Skeletal muscle satellite cell (primary cell): ENCODE data around the gene IL3RA. TPM values are rescaled to one million over a fixed set of nuclear protein-coding genes. Genes with fewer than 3 reads are reported as not detected.
"Not testable (repeated sequence)": the region's sequence is repeated elsewhere in the genome, so short reads cannot be mapped to it uniquely, and the experiment has no call there.

ENCODE experiments used
- H3K27me3 ChIP-seq: 2 replicates; pipeline ENCODE4 v1.7.0; 2013; ENCODE audit warnings: low read length; ENCODE audit not compliant: control insufficient read depth, insufficient read depth
- H3K36me3 ChIP-seq: 2 replicates; pipeline ENCODE4 v1.7.0; 2013; ENCODE audit warnings: mild to moderate bottlenecking, control low read depth, low read length; ENCODE audit not compliant: insufficient read depth
- H3K4me1 ChIP-seq: 2 replicates; pipeline ENCODE4 v1.7.0; 2013; ENCODE audit warnings: low read length; ENCODE audit not compliant: control insufficient read depth, insufficient read depth
- H3K4me2 ChIP-seq: 2 replicates; pipeline ENCODE4 v1.7.0; 2013; ENCODE audit warnings: mild to moderate bottlenecking, low read length
- H3K4me3 ChIP-seq: 2 replicates; pipeline ENCODE4 v1.7.0; 2013; ENCODE audit warnings: low read length
- H3K9ac ChIP-seq: 2 replicates; pipeline ENCODE4 v1.7.0; 2013; ENCODE audit warnings: mild to moderate bottlenecking, low read depth, low read length, moderate library complexity
- H3K9me3 ChIP-seq: replicated peaks from 2 replicates; pipeline ENCODE4 v1.7.0; 2013; ENCODE audit warnings: mild to moderate bottlenecking, control low read depth, low read length
- small RNA-seq: library from RNA; depleted of rRNA; stranded (forward); fragments of <200 nt; gene quantifications from one replicate; pipeline ENCODE3, GENCODE V24; 2012

Gene IL3RA

DNA sequence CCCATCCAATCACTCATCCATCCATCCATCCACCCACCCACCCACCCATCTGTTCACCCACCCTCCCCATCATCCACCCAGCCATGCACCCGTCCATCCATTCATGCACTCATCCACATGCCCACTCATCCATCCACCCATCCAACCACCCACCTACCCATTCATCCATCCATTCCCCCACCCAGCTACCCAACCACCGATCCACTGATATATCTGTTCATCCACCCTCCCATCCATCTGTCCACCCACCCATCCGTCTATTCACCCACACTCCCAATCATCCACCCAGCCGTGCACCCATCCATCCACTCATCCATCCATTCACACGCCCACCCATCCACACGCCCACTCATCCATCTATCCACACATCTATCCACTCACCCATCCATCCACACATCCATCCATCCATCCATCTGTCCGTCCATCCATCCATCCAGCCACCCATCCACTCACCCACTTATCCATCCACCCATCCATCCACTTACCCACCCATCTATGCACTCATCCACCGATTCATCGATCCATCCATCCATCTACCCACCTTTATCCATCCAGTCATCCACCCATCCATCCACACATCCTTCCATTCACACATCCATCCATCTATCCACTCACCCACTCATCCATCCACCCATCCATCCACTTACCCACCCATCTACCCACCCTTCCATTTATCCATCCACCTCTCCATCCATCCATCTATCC, 87.7 kb downstream of the IL3RA start:
- no peaks in the 10 kb centered on the region for H3K27me3 ChIP-seq
- H3K9me3 ChIP-seq: peaks cover 12% of the 10 kb centered on the region
- H3K4me2 ChIP-seq: no peak overlapping the region
- H3K36me3 ChIP-seq: peaks cover 31% of the 10 kb centered on the region
- H3K4me1 ChIP-seq: no peaks in the 10 kb centered on the region
- H3K4me3 ChIP-seq: no peak overlapping the region
- H3K9ac ChIP-seq: no peak overlapping the region

DNA sequence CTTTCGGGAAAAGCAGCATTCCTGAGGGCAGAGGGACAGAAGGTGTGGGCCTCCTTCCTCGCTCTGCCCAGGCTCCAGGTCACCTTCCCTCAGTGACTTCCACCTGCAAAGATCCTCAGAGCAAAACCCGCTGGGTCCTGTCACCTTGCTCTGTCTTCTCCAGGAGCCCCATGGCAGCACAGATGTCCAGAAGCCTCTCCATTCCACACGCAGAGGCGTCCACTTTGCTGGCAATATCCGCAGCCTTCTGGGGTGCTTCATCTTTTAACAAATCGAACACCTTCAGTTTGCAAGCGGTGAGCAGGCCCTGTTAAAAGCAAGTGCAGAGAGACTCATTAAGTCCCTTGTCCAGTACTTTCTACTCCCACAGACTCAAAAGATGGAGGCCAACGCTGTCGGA, 88.8 kb downstream of the IL3RA start:
- no peak overlapping the region for H3K4me3 ChIP-seq
- no peak overlapping the region for H3K4me2 ChIP-seq
- H3K36me3 ChIP-seq: peaks cover 31% of the 10 kb centered on the region
- H3K27me3 ChIP-seq: no peaks in the 10 kb centered on the region
- H3K9me3 ChIP-seq: peaks cover 12% of the 10 kb centered on the region
- H3K9ac ChIP-seq: no peak overlapping the region
- no peaks in the 10 kb centered on the region for H3K4me1 ChIP-seq

DNA sequence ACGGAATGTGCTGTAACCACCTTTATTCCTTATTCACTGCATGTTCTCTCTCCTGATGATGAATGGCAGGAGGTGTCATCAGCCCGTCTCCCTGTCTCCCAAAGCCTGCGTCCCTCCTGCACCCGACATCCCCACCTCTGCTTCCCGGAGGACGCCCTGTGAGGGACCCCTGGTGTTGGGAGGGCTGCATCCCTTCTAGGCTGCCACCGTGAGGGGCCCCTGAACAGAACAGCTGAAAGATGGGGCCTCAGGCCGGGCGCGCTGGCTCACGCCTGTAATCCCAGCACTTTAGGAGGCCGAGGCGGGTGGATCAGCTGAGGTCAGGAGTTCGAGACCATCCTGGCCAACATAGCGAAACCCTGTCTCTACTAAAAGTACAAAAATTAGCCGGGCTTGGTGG, 89.7 kb downstream of the IL3RA start:
- peaks cover 28% of the 10 kb centered on the region for H3K36me3 ChIP-seq
- not testable (repeated sequence) for H3K4me2 ChIP-seq

DNA sequence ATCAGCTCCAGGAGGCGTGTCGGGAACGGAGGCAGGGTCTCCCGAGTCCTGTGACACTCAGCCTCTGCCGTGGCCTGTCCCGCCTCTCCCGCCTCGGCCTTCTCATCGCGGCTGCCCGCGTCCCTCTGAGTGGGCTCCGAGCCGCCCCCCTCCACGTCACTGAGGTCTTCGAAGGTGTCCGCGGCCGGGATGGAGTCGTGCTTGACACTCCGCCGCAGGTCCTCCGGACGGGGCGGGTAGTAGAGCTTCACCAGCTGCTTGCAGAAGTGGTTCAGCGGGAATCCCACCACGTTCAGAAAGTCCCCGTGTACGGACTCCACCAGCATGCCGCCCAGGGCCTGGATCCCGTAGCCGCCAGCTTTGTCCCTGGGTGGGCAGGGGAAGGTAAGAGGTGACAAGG, 91.2 kb downstream of the IL3RA start:
- Histone ChIP-seq H3K9ac (no peak overlapping the region), H3K4me1 (no peaks in the 10 kb centered on the region), H3K27me3 (no peaks in the 10 kb centered on the region), H3K4me2 (no peak overlapping the region), H3K36me3 (peaks cover 24% of the 10 kb centered on the region), H3K9me3 (no peaks in the 10 kb centered on the region), H3K4me3 (no peak overlapping the region)

More for the DNA sequence above, 89.7 kb downstream of the IL3RA start:
- H3K9ac ChIP-seq, H3K4me3 ChIP-seq, H3K4me1 ChIP-seq, H3K27me3 ChIP-seq: not testable (repeated sequence)
- H3K9me3 ChIP-seq: peaks cover 11% of the 10 kb centered on the region

DNA sequence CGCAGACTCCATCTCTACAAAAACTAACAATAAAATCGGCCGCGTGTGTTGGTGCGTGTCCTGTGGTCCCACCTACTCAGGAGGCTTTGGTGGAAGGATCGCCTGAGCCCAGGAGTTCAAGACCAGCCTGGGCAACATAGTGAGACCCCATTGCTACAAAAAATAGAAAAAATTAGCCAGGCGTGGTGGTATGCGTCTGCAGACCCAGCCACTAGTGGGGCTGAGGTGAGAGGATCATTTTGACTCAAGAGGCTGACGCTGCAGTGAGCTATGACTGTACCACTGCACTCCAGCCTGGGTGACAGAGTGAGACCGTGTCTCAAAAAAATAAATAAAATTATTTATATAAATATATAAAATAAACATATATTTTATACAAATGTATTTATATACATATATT, 93.9 kb downstream of the IL3RA start:
- Histone ChIP-seq H3K9ac (no peak overlapping the region), H3K27me3 (no peaks in the 10 kb centered on the region), H3K4me3 (no peak overlapping the region), H3K4me1 (no peaks in the 10 kb centered on the region), H3K4me2 (no peak overlapping the region), H3K36me3 (peaks cover 27% of the 10 kb centered on the region), H3K9me3 (no peaks in the 10 kb centered on the region)

Small RNA genes lying within 50 kb of the gene (small RNA-seq; reads per million reads assigned to genes)
- not detected for gene MIR3690
- gene RNA5SP498: not detected
